GM12878 (cell line): Measurements from ENCODE around the gene TROAP. TPM values are rescaled to one million over a fixed set of nuclear protein-coding genes. Genes with fewer than 3 reads are reported as not detected.
A peak's percentile ranks its signal among the peaks of the same experiment; 100 is the strongest.

Source experiments
- ASH2L ChIP-seq: fragments of 300-600, 200-600 bp; sonication (generic); IDR thresholded peaks from 2 replicates; pipeline ENCODE4 v1.6.1; 2017; ENCODE audit warnings: low read depth, mild to moderate bottlenecking, borderline replicate concordance
- BACH1 ChIP-seq: fragments of 450-650 bp; IDR thresholded peaks from 2 replicates; pipeline ENCODE4 v1.6.1; 2017; ENCODE audit warnings: mild to moderate bottlenecking, borderline replicate concordance
- CBX5 ChIP-seq: sonication (generic); IDR thresholded peaks from 2 replicates; pipeline ENCODE4 v1.6.1; 2016; ENCODE audit warnings: low read depth, moderate library complexity, mild to moderate bottlenecking, inconsistent platforms
- EGR1 ChIP-seq, 2 experiments: IDR thresholded peaks; 1 replicate in 1 of 2; 2 replicates in 1 of 2; pipeline ENCODE4 v1.6.1; 2011 to 2012; ENCODE audit warnings: low read depth in 2 of 2, low read length in 2 of 2, borderline replicate concordance in 1 of 2, mild to moderate bottlenecking in 1 of 2, moderate library complexity in 1 of 2
- RELA ChIP-seq: fragments of 450-650 bp; IDR thresholded peaks from 2 replicates; pipeline ENCODE4 v1.8.0; 2014; ENCODE audit warnings: borderline replicate concordance; ENCODE audit not compliant: partially characterized antibody
- SMAD5 ChIP-seq: IDR thresholded peaks from 2 replicates; pipeline ENCODE4 v1.6.1; 2016; ENCODE audit warnings: antibody characterized with exemption, low read depth
- SRF ChIP-seq, 2 experiments: IDR thresholded peaks; 2 replicates each; pipeline ENCODE4 v1.6.1; 2011; ENCODE audit warnings: low read depth in 2 of 2, low read length in 2 of 2, mild to moderate bottlenecking in 1 of 2, moderate library complexity in 1 of 2
- ZNF274 ChIP-seq: IDR thresholded peaks from one replicate; pipeline ENCODE4 v1.8.0; 2011; ENCODE audit not compliant: insufficient read length, insufficient read depth
- ZZZ3 ChIP-seq: IDR thresholded peaks from 2 replicates; pipeline ENCODE4 v1.6.1; 2011; ENCODE audit warnings: low read depth; ENCODE audit not compliant: control insufficient read depth, insufficient read length
- polyA plus RNA-seq, 11 experiments: library from polyadenylated mRNA; depleted of rRNA in 4 of 11; unstranded in 6 of 11; stranded (reverse) in 5 of 11; fragments of >200 nt; fragmentation: Nextera tagmentation in 4 of 11; fragmentation: Illumina TruSeq in 1 of 11; extraction: Ambion mirVana in 4 of 11; extraction: Trizol in 1 of 11; gene quantifications; 1 replicate in 1 of 11; 2 replicates in 10 of 11; pipeline versions ENCODE4 v1.2.1 to v1.2.3, GENCODE V29; 2011 to 2016; ENCODE audit warnings: inconsistent platforms in 2 of 11, missing spikeins in 2 of 11, low read depth in 1 of 11
- total RNA-seq, 4 experiments: library from RNA; depleted of rRNA in 3 of 4; stranded (reverse); fragments of >200 nt in 3 of 4; fragmentation: Illumina TruSeq in 1 of 4; extraction: Trizol in 1 of 4; gene quantifications; 2 replicates each; pipeline versions ENCODE4 v1.2.1 to v1.2.3, GENCODE V29; 2013 to 2021
- TF ChIP-seq, protein P1 (sequence below): fragments of 150-350 bp; IDR thresholded peaks from 2 replicates; pipeline ENCODE4 v1.6.1; 2016; ENCODE audit warnings: low read depth, low read length
- TF ChIP-seq, protein P2 (sequence below), 3 experiments: IDR thresholded peaks in 2 of 3; conservative IDR thresholded peaks in 1 of 3; 2 replicates each; pipeline ENCODE4 v1.5.1; 2011; ENCODE audit warnings: low read depth in 3 of 3, low read length in 3 of 3, mild to moderate bottlenecking in 3 of 3, control low read depth in 2 of 3, moderate library complexity in 2 of 3, inconsistent platforms in 1 of 3, mixed read lengths in 1 of 3; ENCODE audit not compliant: control insufficient read depth in 2 of 3, insufficient read depth in 1 of 3; ENCODE audit errors: extremely low read depth in 1 of 3
- TF ChIP-seq, protein P3 (sequence below): fragments of 450-650 bp; formaldehyde crosslinking; IDR thresholded peaks from 2 replicates; pipeline ENCODE4 v1.5.0; 2022; ENCODE audit warnings: mild to moderate bottlenecking, missing genetic modification characterization
- TF ChIP-seq, protein P4 (sequence below): IDR thresholded peaks from 2 replicates; pipeline ENCODE4 v1.6.1; 2012; ENCODE audit warnings: mild to moderate bottlenecking, low read depth, low read length
- TF ChIP-seq, protein P5 (sequence below): fragments of 450-650 bp; IDR thresholded peaks from 2 replicates; pipeline ENCODE4 v1.6.1; 2017; ENCODE audit warnings: borderline replicate concordance

The TROAP gene
- total and polyA plus RNA-seq, 10 of the 15 experiments (the other 5 are each of a cell fraction or from before 2014, with no cell fraction given): 26.8 to 93.7 (median 52.6) TPM

DNA sequence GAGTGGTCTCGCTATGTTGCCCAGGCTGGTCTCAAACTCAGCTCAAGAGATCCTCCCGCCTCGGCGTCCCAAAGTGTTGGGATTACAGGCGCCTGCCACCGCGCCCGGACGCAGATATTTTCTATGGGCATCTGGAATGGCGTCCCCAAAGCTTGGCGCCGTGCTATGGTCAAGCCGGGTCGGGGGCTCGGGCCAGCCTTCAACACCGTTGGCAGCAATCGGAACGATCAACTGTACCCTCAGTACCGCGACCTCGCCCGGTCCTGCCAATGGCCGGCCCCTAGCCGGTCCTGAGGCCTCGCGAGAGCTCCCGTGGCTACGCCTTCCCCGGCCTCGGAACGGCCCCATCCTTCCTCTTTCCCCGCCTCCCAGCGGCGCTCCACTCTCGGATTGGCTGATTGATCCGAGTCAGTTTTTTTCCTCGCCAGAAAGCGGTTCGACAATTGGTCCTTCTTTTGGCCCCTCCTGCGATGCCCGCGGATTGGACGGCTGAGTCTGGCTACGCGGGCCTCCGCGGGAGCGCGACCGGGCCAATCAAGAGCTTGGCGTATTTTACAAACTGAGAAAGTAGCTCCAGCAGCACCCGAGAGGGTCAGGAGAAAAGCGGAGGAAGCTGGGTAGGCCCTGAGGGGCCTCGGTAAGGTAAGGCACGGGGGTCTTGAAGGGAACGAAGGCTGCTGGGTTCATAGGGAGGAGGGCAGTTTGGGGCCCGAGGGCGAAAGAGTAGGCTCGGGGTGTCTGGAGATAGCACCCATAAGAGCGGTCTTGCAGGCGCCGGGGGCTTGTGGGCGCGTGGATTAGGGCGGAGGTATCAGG is at the start of gene TROAP (continued):
- TF ChIP-seq EGR1 (IDR thresholded peaks at IDR 0.05; ENCODE audit: borderline replicate concordance in 1 of 2, low read depth in 2 of 2, low read length in 2 of 2) (no peak), RELA (no peak), ZNF274 (no peak), CBX5 (no peak), BACH1 (0 out of 2 replicates have a peak, but pooled peaks have one; percentile 48), ASH2L (no peak), SRF (IDR thresholded peaks at IDR 0.05; ENCODE audit: low read depth in 2 of 2, low read length in 2 of 2) (no peak), ZZZ3 (no peak), SMAD5 (peak; percentile 77)
- TF ChIP-seq, protein P1, sequence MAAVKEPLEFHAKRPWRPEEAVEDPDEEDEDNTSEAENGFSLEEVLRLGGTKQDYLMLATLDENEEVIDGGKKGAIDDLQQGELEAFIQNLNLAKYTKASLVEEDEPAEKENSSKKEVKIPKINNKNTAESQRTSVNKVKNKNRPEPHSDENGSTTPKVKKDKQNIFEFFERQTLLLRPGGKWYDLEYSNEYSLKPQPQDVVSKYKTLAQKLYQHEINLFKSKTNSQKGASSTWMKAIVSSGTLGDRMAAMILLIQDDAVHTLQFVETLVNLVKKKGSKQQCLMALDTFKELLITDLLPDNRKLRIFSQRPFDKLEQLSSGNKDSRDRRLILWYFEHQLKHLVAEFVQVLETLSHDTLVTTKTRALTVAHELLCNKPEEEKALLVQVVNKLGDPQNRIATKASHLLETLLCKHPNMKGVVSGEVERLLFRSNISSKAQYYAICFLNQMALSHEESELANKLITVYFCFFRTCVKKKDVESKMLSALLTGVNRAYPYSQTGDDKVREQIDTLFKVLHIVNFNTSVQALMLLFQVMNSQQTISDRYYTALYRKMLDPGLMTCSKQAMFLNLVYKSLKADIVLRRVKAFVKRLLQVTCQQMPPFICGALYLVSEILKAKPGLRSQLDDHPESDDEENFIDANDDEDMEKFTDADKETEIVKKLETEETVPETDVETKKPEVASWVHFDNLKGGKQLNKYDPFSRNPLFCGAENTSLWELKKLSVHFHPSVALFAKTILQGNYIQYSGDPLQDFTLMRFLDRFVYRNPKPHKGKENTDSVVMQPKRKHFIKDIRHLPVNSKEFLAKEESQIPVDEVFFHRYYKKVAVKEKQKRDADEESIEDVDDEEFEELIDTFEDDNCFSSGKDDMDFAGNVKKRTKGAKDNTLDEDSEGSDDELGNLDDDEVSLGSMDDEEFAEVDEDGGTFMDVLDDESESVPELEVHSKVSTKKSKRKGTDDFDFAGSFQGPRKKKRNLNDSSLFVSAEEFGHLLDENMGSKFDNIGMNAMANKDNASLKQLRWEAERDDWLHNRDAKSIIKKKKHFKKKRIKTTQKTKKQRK: peak; percentile 34; the same call in 1 of the 2 replicates
- TF ChIP-seq, protein P2, sequence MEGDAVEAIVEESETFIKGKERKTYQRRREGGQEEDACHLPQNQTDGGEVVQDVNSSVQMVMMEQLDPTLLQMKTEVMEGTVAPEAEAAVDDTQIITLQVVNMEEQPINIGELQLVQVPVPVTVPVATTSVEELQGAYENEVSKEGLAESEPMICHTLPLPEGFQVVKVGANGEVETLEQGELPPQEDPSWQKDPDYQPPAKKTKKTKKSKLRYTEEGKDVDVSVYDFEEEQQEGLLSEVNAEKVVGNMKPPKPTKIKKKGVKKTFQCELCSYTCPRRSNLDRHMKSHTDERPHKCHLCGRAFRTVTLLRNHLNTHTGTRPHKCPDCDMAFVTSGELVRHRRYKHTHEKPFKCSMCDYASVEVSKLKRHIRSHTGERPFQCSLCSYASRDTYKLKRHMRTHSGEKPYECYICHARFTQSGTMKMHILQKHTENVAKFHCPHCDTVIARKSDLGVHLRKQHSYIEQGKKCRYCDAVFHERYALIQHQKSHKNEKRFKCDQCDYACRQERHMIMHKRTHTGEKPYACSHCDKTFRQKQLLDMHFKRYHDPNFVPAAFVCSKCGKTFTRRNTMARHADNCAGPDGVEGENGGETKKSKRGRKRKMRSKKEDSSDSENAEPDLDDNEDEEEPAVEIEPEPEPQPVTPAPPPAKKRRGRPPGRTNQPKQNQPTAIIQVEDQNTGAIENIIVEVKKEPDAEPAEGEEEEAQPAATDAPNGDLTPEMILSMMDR (IDR thresholded peaks at IDR 0.05 in 2 of 3, conservative IDR thresholded peaks at IDR 0.05 in 1 of 3; ENCODE audit: control insufficient read depth in 2 of 3, extremely low read depth in 1 of 3, insufficient read depth in 1 of 3, low read depth in 3 of 3, low read length in 3 of 3): no peak
- TF ChIP-seq, protein P3, sequence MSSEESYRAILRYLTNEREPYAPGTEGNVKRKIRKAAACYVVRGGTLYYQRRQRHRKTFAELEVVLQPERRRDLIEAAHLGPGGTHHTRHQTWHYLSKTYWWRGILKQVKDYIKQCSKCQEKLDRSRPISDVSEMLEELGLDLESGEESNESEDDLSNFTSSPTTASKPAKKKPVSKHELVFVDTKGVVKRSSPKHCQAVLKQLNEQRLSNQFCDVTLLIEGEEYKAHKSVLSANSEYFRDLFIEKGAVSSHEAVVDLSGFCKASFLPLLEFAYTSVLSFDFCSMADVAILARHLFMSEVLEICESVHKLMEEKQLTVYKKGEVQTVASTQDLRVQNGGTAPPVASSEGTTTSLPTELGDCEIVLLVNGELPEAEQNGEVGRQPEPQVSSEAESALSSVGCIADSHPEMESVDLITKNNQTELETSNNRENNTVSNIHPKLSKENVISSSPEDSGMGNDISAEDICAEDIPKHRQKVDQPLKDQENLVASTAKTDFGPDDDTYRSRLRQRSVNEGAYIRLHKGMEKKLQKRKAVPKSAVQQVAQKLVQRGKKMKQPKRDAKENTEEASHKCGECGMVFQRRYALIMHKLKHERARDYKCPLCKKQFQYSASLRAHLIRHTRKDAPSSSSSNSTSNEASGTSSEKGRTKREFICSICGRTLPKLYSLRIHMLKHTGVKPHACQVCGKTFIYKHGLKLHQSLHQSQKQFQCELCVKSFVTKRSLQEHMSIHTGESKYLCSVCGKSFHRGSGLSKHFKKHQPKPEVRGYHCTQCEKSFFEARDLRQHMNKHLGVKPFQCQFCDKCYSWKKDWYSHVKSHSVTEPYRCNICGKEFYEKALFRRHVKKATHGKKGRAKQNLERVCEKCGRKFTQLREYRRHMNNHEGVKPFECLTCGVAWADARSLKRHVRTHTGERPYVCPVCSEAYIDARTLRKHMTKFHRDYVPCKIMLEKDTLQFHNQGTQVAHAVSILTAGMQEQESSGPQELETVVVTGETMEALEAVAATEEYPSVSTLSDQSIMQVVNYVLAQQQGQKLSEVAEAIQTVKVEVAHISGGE (CRISPR knock-in tag): no peak
- TF ChIP-seq, protein P4, sequence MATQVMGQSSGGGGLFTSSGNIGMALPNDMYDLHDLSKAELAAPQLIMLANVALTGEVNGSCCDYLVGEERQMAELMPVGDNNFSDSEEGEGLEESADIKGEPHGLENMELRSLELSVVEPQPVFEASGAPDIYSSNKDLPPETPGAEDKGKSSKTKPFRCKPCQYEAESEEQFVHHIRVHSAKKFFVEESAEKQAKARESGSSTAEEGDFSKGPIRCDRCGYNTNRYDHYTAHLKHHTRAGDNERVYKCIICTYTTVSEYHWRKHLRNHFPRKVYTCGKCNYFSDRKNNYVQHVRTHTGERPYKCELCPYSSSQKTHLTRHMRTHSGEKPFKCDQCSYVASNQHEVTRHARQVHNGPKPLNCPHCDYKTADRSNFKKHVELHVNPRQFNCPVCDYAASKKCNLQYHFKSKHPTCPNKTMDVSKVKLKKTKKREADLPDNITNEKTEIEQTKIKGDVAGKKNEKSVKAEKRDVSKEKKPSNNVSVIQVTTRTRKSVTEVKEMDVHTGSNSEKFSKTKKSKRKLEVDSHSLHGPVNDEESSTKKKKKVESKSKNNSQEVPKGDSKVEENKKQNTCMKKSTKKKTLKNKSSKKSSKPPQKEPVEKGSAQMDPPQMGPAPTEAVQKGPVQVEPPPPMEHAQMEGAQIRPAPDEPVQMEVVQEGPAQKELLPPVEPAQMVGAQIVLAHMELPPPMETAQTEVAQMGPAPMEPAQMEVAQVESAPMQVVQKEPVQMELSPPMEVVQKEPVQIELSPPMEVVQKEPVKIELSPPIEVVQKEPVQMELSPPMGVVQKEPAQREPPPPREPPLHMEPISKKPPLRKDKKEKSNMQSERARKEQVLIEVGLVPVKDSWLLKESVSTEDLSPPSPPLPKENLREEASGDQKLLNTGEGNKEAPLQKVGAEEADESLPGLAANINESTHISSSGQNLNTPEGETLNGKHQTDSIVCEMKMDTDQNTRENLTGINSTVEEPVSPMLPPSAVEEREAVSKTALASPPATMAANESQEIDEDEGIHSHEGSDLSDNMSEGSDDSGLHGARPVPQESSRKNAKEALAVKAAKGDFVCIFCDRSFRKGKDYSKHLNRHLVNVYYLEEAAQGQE: no peak
- TF ChIP-seq, protein P5, sequence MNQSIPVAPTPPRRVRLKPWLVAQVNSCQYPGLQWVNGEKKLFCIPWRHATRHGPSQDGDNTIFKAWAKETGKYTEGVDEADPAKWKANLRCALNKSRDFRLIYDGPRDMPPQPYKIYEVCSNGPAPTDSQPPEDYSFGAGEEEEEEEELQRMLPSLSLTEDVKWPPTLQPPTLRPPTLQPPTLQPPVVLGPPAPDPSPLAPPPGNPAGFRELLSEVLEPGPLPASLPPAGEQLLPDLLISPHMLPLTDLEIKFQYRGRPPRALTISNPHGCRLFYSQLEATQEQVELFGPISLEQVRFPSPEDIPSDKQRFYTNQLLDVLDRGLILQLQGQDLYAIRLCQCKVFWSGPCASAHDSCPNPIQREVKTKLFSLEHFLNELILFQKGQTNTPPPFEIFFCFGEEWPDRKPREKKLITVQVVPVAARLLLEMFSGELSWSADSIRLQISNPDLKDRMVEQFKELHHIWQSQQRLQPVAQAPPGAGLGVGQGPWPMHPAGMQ: peak; percentile 28; the same call in 1 of the 2 replicates
